Calu3 (cell line): ENCODE results near the gene PHC2. TPM values are rescaled to one million over a fixed set of nuclear protein-coding genes. Genes with fewer than 3 reads are reported as not detected.
A peak's percentile ranks its signal among the peaks of the same experiment; 100 is the strongest.

Experiments used
- BruUV-seq: library from RNA; stranded (reverse); fragments of 400-500 nt; replicated peaks from 2 replicates; lab custom pipeline; 2021; lab: Mats Ljungman, UMichigan
- CTCF ChIA-PET: fragments of 300-600 bp; sonication (Branson Sonifier 250); formaldehyde crosslinking; loops from one replicate; lab custom pipeline; 2022; ENCODE audit warnings: antibody characterized with exemption; lab: Charles Lee
- DNase-seq: peaks from one replicate; pipeline ENCODE4 v3.0.0; 2022
- H3K27ac Mint-ChIP-seq: one replicate; pipeline ENCODE4 v1.8.0; 2022; ENCODE audit warnings: mixed read lengths; ENCODE audit not compliant: unreplicated experiment
- H3K27me3 Mint-ChIP-seq: one replicate; pipeline ENCODE4 v1.8.0; 2022; ENCODE audit warnings: mixed read lengths; ENCODE audit not compliant: unreplicated experiment
- H3K36me3 Mint-ChIP-seq: one replicate; pipeline ENCODE4 v1.8.0; 2022; ENCODE audit warnings: mild to moderate bottlenecking, moderate library complexity, mixed read lengths; ENCODE audit not compliant: insufficient read depth, unreplicated experiment
- H3K4me1 Mint-ChIP-seq: one replicate; pipeline ENCODE4 v1.8.0; 2022; ENCODE audit warnings: mild to moderate bottlenecking, low read depth, mixed read lengths; ENCODE audit not compliant: unreplicated experiment
- H3K4me3 Mint-ChIP-seq: one replicate; pipeline ENCODE4 v1.8.0; 2022; ENCODE audit warnings: mild to moderate bottlenecking, low read depth, moderate library complexity, mixed read lengths; ENCODE audit not compliant: unreplicated experiment
- H3K9me3 Mint-ChIP-seq: one replicate; pipeline ENCODE4 v1.8.0; 2022; ENCODE audit warnings: low read depth, mixed read lengths; ENCODE audit not compliant: unreplicated experiment
- intact Hi-C: fragments of 100-400 bp; cut with micrococcal nuclease; formaldehyde crosslinking; loops from one replicate; pipeline ENCODE4 v1.10.0; 2022; ENCODE audit not compliant: unreplicated experiment
- total RNA-seq: library from RNA; stranded (reverse); gene quantifications from 2 replicates; pipeline ENCODE4 v1.2.3, GENCODE V29; 2022
- TF ChIP-seq, protein P1 (sequence below): fragments of 200-600 bp; IDR thresholded peaks from one replicate; pipeline ENCODE4 v1.8.0; 2022; ENCODE audit warnings: antibody characterized with exemption; ENCODE audit not compliant: unreplicated experiment

PHC2 gene
- total RNA-seq, 1 experiment from 2014 or later, result 59.5 TPM

DNA sequence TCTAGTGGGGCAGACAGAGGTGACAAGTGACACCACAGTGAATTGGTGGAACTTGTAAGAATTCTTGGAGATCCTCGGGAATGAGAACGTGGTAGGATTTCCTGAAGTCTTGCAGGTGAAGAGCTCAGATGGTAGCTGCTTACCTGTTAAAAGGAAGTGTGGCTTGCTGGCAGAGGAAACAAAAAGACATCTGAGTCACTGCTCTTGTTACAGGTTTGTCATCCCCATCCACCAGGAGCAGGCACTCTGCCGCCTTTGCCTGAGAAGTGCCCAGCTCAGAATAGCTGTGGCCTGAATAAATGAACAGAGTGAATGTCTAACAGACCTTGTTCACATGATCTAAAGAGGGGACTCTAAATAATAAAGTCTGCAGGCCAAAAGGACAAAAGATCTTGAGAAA is 29.2 kb upstream of the PHC2 start:
- H3K27me3 Mint-ChIP-seq, result peaks cover 34% of the 10 kb centered on the region
- H3K4me1 Mint-ChIP-seq, result peaks cover 17% of the 10 kb centered on the region
- no peaks in the 10 kb centered on the region for H3K36me3 Mint-ChIP-seq
- no peaks in the 10 kb centered on the region for H3K9me3 Mint-ChIP-seq
- no peak for DNase-seq
- no TSS peak for BruUV-seq
- intact Hi-C loops, result no loop called here
- no peak overlapping the region for H3K27ac Mint-ChIP-seq
- H3K4me3 Mint-ChIP-seq, result no peak overlapping the region
- TF ChIP-seq, protein P1, sequence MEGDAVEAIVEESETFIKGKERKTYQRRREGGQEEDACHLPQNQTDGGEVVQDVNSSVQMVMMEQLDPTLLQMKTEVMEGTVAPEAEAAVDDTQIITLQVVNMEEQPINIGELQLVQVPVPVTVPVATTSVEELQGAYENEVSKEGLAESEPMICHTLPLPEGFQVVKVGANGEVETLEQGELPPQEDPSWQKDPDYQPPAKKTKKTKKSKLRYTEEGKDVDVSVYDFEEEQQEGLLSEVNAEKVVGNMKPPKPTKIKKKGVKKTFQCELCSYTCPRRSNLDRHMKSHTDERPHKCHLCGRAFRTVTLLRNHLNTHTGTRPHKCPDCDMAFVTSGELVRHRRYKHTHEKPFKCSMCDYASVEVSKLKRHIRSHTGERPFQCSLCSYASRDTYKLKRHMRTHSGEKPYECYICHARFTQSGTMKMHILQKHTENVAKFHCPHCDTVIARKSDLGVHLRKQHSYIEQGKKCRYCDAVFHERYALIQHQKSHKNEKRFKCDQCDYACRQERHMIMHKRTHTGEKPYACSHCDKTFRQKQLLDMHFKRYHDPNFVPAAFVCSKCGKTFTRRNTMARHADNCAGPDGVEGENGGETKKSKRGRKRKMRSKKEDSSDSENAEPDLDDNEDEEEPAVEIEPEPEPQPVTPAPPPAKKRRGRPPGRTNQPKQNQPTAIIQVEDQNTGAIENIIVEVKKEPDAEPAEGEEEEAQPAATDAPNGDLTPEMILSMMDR, result no peak
- CTCF ChIA-PET, result interaction anchor here (0.6 to 1.1 kb wide), 2 partner anchors 11 to 173 kb away, joined by 3 read pairs; no protein-coding TSS in a partner anchor

DNA sequence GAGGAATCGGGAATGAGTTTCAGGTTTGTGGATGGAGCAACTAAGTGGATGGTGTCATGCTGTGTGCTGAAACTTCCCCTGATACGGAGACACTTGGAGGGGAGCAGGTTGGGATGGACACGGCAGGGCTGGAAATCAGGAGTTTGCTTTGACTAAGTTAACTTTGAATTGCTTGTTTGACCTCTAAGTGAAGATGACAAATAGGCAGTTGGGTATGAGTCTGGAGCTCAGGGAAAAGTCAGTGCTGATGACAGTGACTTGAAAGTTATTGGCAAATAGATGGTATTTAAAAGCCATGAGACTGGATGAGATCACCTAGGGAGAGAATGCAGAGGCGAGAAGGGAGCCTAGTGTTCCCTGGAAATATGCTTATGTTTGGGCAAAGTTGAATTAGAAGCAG is 28.8 kb upstream of the PHC2 start:
- Mint-ChIP-seq H3K4me3 (no peak overlapping the region), H3K36me3 (no peaks in the 10 kb centered on the region), H3K27ac (no peak overlapping the region), H3K27me3 (peaks cover 29% of the 10 kb centered on the region), H3K9me3 (no peaks in the 10 kb centered on the region), H3K4me1 (peaks cover 17% of the 10 kb centered on the region)
- CTCF ChIA-PET, result interaction anchor here (0.6 to 1.1 kb wide), 2 partner anchors 11 to 173 kb away, joined by 3 read pairs; no protein-coding TSS in a partner anchor
- TF ChIP-seq, protein P1, result no peak
- no peak for DNase-seq
- BruUV-seq, result no TSS peak
- intact Hi-C loops, result loop anchor here (5.0 kb wide), 1 partner anchor 347 kb away; no protein-coding TSS in a partner anchor

DNA sequence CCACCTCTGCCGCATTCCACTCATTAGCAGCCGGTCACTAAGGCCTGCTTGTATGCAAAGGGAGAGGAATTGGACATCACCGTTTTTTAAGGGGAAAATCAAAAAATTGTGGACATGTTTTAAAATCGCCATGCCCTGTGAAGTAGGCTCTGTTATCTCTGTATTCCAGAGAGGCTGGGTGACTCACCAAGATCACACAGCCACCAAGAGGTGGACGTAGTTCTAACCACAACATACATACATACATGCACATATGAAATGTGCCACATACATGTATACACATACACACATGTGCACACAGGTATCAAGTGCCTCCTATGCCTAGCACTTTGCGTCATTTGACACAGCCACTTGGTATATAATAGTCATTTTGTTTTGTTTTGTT is 25.6 kb upstream of the PHC2 start:
- intact Hi-C loops, result loop anchor here (5.0 kb wide), 1 partner anchor 344 kb away; no protein-coding TSS in a partner anchor

DNA sequence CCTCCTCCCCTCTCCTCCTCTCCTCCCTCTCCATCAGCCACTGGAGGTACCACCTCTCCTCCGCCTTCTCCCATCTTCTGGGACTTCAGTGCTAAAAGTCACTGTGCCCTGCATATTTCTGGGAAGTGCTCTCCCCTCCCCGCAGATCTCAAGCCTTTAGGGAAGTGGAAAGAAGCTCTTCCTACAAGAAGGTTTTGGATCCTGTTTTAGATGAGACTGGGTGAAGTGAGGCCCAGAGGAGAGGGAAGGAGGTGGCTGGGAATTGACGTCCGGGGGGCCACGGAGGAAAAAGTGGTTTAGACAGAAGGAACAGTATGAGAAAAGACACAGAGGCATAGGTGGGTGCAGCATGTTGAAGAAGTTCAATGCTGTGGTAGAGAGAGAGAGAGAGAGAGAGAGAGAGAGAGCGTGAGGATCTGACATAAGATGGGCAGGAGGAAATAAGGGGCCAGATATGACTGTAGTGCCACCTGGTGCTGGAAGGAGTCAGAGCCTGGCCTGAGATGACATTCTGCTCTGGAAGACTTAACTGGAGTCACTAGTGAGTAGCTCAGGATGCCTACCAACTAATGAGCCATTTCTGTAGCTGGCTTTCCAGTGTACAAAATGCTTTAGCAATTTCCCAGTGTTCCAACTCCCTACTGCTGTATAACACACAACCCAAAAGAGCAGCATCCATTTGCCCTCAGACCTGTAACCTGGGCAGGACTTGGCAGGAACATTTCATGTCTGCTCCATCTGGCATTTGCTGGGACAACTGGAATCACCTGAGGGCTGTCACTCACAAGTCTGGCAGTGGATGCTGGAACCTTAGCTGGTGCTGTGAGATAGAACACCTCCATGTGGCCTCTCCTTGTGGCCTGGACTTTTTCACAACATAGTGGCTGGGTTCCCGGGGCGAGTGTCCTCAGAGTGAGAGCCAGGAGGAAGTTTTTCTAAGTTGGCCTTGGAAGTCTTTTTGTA is 24.9 kb upstream of the PHC2 start:
- BruUV-seq, result no TSS peak
- Mint-ChIP-seq H3K27me3 (peaks cover 28% of the 10 kb centered on the region), H3K4me3 (no peak overlapping the region), H3K4me1 (peaks cover 17% of the 10 kb centered on the region), H3K27ac (no peak overlapping the region), H3K9me3 (no peaks in the 10 kb centered on the region), H3K36me3 (no peaks in the 10 kb centered on the region)
- TF ChIP-seq, protein P1, result peak; percentile 51
- CTCF ChIA-PET, result interaction anchor here (0.7 to 1.4 kb wide), 3 partner anchors 32 to 160 kb away, joined by 3 to 11 read pairs (median 6); no protein-coding TSS in a partner anchor
- DNase-seq, result peak; percentile 49
- intact Hi-C loops, result loop anchor here (1.0 to 5.0 kb wide), 2 partner anchors 161 to 344 kb away; no protein-coding TSS in a partner anchor

More for the DNA sequence above, 25.6 kb upstream of the PHC2 start:
- peaks cover 17% of the 10 kb centered on the region for H3K4me1 Mint-ChIP-seq
- no peak for DNase-seq
- CTCF ChIA-PET, result interaction anchor here (0.7 to 1.4 kb wide), 2 partner anchors 93 to 161 kb away, joined by 3 to 11 read pairs; no protein-coding TSS in a partner anchor
- BruUV-seq, result no TSS peak
- H3K4me3 Mint-ChIP-seq, result no peak overlapping the region
- H3K27ac Mint-ChIP-seq, result no peak overlapping the region
- peaks cover 28% of the 10 kb centered on the region for H3K27me3 Mint-ChIP-seq
- TF ChIP-seq, protein P1, result no peak
- no peaks in the 10 kb centered on the region for H3K36me3 Mint-ChIP-seq
- H3K9me3 Mint-ChIP-seq, result no peaks in the 10 kb centered on the region
